Fibroblast of mammary gland (primary cell): Measurements from ENCODE around the gene ALG5.
A peak's percentile ranks its signal among the peaks of the same experiment; 100 is the strongest.

Source experiments
- DNase-seq: peaks from one replicate; pipeline ENCODE4 v3.0.0-alpha.2; 2010; ENCODE audit warnings: low read depth
- H3K4me3 ChIP-seq: 2 replicates; pipeline ENCODE4 v1.5.1; 2011; ENCODE audit warnings: low read depth, mild to moderate bottlenecking, low read length, moderate library complexity; ENCODE audit not compliant: control insufficient read depth
- TF ChIP-seq, protein P1 (sequence below): conservative IDR thresholded peaks from 2 replicates; pipeline ENCODE4 v1.5.1; 2011; ENCODE audit warnings: low read depth, low read length, inconsistent platforms; ENCODE audit not compliant: control insufficient read depth, insufficient read depth

ALG5 gene

DNA sequence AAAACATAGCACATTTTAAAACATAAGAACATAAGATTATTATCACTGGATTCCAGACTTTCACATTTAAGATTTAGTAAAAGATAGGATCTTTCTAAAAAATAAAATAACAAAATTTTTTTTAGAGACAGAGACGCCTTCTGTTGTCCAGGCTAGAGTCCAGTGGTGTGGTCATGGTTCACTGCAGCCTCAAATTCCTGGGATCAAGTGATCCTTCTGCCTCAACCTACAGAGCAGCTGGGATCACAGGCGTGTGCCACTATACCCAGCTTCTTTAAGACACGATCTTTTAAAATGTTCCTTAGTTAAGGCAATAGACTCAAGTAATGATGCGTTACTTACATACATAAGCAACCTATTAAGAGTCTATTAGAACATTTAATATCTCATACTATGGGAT, 32.7 kb downstream of the ALG5 start:
- TF ChIP-seq, protein P1, sequence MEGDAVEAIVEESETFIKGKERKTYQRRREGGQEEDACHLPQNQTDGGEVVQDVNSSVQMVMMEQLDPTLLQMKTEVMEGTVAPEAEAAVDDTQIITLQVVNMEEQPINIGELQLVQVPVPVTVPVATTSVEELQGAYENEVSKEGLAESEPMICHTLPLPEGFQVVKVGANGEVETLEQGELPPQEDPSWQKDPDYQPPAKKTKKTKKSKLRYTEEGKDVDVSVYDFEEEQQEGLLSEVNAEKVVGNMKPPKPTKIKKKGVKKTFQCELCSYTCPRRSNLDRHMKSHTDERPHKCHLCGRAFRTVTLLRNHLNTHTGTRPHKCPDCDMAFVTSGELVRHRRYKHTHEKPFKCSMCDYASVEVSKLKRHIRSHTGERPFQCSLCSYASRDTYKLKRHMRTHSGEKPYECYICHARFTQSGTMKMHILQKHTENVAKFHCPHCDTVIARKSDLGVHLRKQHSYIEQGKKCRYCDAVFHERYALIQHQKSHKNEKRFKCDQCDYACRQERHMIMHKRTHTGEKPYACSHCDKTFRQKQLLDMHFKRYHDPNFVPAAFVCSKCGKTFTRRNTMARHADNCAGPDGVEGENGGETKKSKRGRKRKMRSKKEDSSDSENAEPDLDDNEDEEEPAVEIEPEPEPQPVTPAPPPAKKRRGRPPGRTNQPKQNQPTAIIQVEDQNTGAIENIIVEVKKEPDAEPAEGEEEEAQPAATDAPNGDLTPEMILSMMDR = no peak
- no peak overlapping the region for H3K4me3 ChIP-seq
- peak; percentile 3 for DNase-seq

DNA sequence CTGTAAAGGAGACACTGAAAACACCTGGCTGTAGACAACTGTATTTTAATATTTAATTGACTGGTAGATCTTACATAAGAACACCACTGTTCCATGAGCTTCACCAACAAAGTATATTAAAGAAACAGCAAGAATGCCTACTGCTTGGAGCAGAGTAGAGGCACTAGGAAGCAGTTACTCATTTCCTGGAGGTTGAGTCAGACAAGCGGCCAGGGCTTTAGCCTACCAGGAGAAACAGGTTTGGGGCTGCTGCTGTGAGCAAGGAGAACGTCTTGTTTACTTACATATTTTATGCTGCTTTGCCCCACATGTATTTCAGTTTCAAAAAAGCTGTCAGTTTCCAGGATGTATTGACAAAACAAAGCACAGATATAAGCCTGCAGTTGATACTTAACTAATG, 33.4 kb downstream of the ALG5 start:
- TF ChIP-seq, protein P1 = no peak
- no peak overlapping the region for H3K4me3 ChIP-seq
- peak; percentile 83 for DNase-seq

DNA sequence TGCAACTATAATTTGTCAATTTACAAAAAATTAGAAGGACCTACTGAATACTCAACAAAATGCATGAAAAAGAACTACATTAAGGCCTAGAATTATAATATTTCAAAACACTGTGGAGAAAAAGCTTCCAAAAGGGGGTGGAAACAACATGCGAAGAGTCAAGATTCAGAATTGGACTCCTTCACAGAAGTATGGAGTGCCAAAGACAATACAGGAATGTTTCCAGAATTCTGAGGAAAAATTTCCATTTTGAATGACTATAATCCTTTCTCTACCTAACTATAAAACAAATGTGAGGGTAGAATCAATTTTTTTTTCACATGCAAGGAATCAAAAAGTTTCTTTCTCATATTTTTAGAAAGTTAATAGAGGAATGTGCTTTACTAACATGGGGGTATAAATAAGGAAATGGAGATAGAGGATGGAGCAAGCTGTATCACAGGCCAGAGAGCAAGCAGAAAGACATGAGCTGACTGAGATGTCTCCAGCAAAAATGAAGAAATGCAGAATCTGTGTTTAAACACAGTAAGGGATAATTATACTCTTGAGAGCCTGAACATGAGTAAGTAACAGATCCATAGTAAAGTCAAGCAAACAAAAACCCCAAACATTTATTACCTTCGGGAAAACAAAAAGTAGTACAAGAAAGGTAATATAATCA, 39.6 kb downstream of the ALG5 start:
- TF ChIP-seq, protein P1 = no peak
- H3K4me3 ChIP-seq = no peak overlapping the region
- no peak for DNase-seq

DNA sequence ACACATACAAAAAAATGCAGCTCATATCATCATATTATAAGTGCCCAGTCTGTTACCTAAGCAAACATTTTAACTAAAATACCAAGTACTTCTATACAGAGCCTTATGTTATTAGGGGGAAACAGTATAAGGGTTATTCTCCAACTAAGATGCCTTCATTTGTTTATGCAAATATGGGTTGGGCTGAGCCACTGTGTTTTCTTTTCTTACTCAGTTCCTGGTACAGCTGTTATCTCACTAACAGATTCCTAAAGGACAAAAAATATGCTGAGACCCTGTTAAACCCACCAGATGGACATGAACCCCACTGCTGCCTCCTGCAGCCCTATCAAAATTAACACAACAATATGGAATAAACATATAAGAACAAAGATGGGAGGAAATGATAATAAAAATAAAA, 44.6 kb downstream of the ALG5 start:
- H3K4me3 ChIP-seq = no peak overlapping the region

DNA sequence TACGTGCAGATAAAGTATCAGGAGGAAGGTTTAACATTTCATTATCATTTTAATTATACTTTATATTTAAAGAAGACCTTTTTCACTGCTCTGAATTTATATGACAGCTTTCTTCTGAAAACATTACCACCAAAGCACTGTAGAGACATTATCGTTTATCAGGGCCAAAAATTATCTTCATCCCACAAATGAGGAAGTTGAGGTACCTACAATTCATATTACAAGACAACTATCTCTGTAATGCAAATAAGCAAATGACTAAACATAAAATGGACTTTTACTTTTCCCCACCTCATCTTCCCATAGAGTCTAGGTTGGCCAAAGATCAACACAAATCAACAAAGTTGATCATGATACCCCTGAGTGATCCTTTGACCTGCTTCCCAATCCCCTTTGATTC, 48.2 kb downstream of the ALG5 start:
- TF ChIP-seq, protein P1 = no peak
- no peak for DNase-seq
- no peak overlapping the region for H3K4me3 ChIP-seq

More for the DNA sequence above, 44.6 kb downstream of the ALG5 start:
- DNase-seq = no peak
- TF ChIP-seq, protein P1 = no peak

DNA sequence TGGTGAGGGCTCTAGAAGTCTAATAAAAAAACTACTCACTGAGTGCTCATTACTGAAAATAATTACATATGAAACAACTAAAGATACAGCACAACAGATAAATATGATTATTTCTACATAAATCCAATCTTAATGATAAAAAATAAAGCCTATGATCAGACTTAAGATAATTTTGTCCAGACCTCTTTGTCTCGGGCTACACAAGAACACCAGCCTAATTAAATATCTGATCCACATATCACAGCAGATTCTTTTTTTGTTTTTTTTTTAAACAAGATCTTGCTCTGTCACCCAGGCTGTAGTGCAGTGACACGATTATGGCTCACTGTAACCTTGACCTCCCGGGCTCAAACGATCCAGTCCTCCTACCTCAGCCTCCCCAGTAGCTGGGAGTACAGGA, 48.8 kb downstream of the ALG5 start:
- no peak overlapping the region for H3K4me3 ChIP-seq
- TF ChIP-seq, protein P1 = no peak
- DNase-seq = no peak

DNA sequence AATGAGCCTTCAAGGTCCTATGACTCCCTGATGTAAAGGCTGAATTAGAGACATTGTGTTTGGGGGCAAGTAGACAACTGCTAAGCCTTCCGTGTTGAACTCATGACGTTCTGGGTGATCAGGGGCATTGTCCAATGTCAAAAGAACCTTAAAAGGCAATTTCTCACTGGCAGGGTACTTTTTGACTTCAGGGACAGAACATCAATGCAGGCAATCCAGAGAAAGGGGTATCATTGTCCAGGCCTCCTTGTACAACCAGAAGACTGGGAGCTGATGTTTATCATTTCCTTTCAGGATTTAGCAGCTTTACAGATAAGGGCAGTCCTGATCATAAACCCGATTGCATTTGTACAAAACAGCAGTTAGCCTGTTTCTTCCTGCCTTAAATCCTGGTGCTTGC, 54.1 kb downstream of the ALG5 start:
- TF ChIP-seq, protein P1 = no peak
- H3K4me3 ChIP-seq = no peak overlapping the region
- no peak for DNase-seq
